BE2C (cell line): ENCODE results near the gene COBL.

Experiments used
- DNase-seq: peaks from one replicate; pipeline ENCODE4 v3.0.0-alpha.2; 2020
- H3K27me3 ChIP-seq: fragments of 250-450 bp; sonication (Bioruptor Pico); 2 replicates; pipeline ENCODE4 v1.5.1; 2020; ENCODE audit warnings: mild to moderate bottlenecking
- H3K36me3 ChIP-seq: fragments of 250-450 bp; sonication (Bioruptor Pico); 2 replicates; pipeline ENCODE4 v1.5.1; 2020; ENCODE audit warnings: mild to moderate bottlenecking
- H3K4me1 ChIP-seq: fragments of 250-450 bp; sonication (Bioruptor Pico); 2 replicates; pipeline ENCODE4 v1.5.1; 2020
- H3K4me3 ChIP-seq: 2 replicates; pipeline ENCODE4 v1.5.1; 2011; ENCODE audit warnings: low read depth, low read length
- H3K9me3 ChIP-seq: fragments of 250-450 bp; sonication (Bioruptor Pico); 2 replicates; pipeline ENCODE4 v1.5.1; 2020
- CTCF ChIP-seq: IDR thresholded peaks from 2 replicates; pipeline ENCODE4 v1.5.1; 2012; ENCODE audit warnings: mild to moderate bottlenecking, low read depth, low read length

The COBL gene

GRCh38 chr7:51223505-51223904 is 93.1 kb downstream of the COBL start:
- Histone ChIP-seq H3K27me3 (peaks cover 3% of the 10 kb centered on the region; the same call in 1 of the 2 replicates), H3K4me1 (no peaks in the 10 kb centered on the region), H3K36me3 (no peaks in the 10 kb centered on the region), H3K9me3 (no peaks in the 10 kb centered on the region), H3K4me3 (no peak overlapping the region)
- TF ChIP-seq CTCF = no peak
- DNase-seq = no peak

- H3K4me1 ChIP-seq = no peaks in the 10 kb centered on the region
- peaks cover 3% of the 10 kb centered on the region; the same call in 1 of the 2 replicates for H3K27me3 ChIP-seq
- no peaks in the 10 kb centered on the region for H3K36me3 ChIP-seq
- H3K4me3 ChIP-seq = no peak overlapping the region
- DNase-seq = no peak
- TF ChIP-seq CTCF = no peak
- H3K9me3 ChIP-seq = no peaks in the 10 kb centered on the region
Measured at GRCh38 chr7:51222916-51223315, 93.7 kb downstream of the COBL start.

- H3K4me3 ChIP-seq = no peak overlapping the region
- DNase-seq = no peak
- peaks cover 3% of the 10 kb centered on the region; the same call in 1 of the 2 replicates for H3K27me3 ChIP-seq
- H3K9me3 ChIP-seq = no peaks in the 10 kb centered on the region
- no peak for TF ChIP-seq CTCF
- H3K4me1 ChIP-seq = no peaks in the 10 kb centered on the region
- H3K36me3 ChIP-seq = no peaks in the 10 kb centered on the region
Measured at GRCh38 chr7:51220226-51220625, 96.4 kb downstream of the COBL start.

GRCh38 chr7:51219261-51219988 is 97.2 kb downstream of the COBL start:
- Histone ChIP-seq H3K4me3 (no peak overlapping the region), H3K27me3 (peaks cover 3% of the 10 kb centered on the region; the same call in 1 of the 2 replicates), H3K36me3 (no peaks in the 10 kb centered on the region), H3K9me3 (no peaks in the 10 kb centered on the region), H3K4me1 (no peaks in the 10 kb centered on the region)
- no peak for TF ChIP-seq CTCF
- no peak for DNase-seq

GRCh38 chr7:51217804-51218203 is 98.8 kb downstream of the COBL start:
- H3K9me3 ChIP-seq = no peaks in the 10 kb centered on the region
- TF ChIP-seq CTCF = no peak
- H3K36me3 ChIP-seq = no peaks in the 10 kb centered on the region
- H3K4me3 ChIP-seq = no peak overlapping the region
- H3K4me1 ChIP-seq = no peaks in the 10 kb centered on the region
- peaks cover 3% of the 10 kb centered on the region; the same call in 1 of the 2 replicates for H3K27me3 ChIP-seq
- DNase-seq = no peak

GRCh38 chr7:51214098-51214497 is 102.5 kb downstream of the COBL start:
- no peak for TF ChIP-seq CTCF
- H3K9me3 ChIP-seq = no peaks in the 10 kb centered on the region
- no peak overlapping the region for H3K4me3 ChIP-seq
- no peaks in the 10 kb centered on the region for H3K27me3 ChIP-seq
- DNase-seq = no peak
- no peaks in the 10 kb centered on the region for H3K36me3 ChIP-seq
- no peaks in the 10 kb centered on the region for H3K4me1 ChIP-seq
